ENCODE data around the gene TEAD1.

- TF ChIP-seq, protein P1, sequence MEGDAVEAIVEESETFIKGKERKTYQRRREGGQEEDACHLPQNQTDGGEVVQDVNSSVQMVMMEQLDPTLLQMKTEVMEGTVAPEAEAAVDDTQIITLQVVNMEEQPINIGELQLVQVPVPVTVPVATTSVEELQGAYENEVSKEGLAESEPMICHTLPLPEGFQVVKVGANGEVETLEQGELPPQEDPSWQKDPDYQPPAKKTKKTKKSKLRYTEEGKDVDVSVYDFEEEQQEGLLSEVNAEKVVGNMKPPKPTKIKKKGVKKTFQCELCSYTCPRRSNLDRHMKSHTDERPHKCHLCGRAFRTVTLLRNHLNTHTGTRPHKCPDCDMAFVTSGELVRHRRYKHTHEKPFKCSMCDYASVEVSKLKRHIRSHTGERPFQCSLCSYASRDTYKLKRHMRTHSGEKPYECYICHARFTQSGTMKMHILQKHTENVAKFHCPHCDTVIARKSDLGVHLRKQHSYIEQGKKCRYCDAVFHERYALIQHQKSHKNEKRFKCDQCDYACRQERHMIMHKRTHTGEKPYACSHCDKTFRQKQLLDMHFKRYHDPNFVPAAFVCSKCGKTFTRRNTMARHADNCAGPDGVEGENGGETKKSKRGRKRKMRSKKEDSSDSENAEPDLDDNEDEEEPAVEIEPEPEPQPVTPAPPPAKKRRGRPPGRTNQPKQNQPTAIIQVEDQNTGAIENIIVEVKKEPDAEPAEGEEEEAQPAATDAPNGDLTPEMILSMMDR (conservative IDR thresholded peaks at IDR 0.05; ENCODE audit: low read length): no peak
- TF ChIP-seq EZH2phosphoT487 (IDR thresholded peaks at IDR 0.05; ENCODE audit: borderline replicate concordance, low read depth, low read length): no peak
Observed at GRCh38 chr11:12775955-12776354, 101.7 kb downstream of the TEAD1 start.
